Uterus (tissue), 4 donors: Measurements from ENCODE around the gene RPL19. TPM values are rescaled to one million over a fixed set of nuclear protein-coding genes. Genes with fewer than 3 reads are reported as not detected.
"Not testable (repeated sequence)": the region's sequence is repeated elsewhere in the genome, so short reads cannot be mapped to it uniquely, and the experiment has no call there.

ENCODE experiments used
- DNase-seq, 2 donors: peaks; one replicate each; pipeline ENCODE4 v3.0.0-alpha.2; 2019 to 2020
- H3K27ac ChIP-seq, 2 donors: fragments of 200-600 bp; sonication (generic); 1 replicate in 1 of 2; 2 replicates in 1 of 2; pipeline ENCODE4 v1.5.1; 2016 to 2018
- H3K27me3 ChIP-seq, 2 donors: fragments of 200-600 bp; sonication (generic); one replicate each; pipeline ENCODE4 v1.5.1; 2018 to 2019; ENCODE audit warnings: control low read depth in 1 of 2
- H3K36me3 ChIP-seq, 2 donors: fragments of 200-600 bp; sonication (generic); one replicate each; pipeline ENCODE4 v1.5.1; 2019; ENCODE audit warnings: control low read depth in 1 of 2
- H3K4me1 ChIP-seq, 2 donors: fragments of 200-600 bp; sonication (generic); one replicate each; pipeline ENCODE4 v1.5.1; 2018 to 2019; ENCODE audit warnings: control low read depth in 1 of 2
- H3K4me3 ChIP-seq, 2 donors: fragments of 200-600 bp; sonication (generic); 1 replicate in 1 of 2; 2 replicates in 1 of 2; pipeline ENCODE4 v1.5.1; 2018 to 2019; ENCODE audit warnings: mild to moderate bottlenecking in 1 of 2
- H3K9me3 ChIP-seq, 2 donors: fragments of 200-600 bp; sonication (generic); one replicate each; pipeline ENCODE4 v1.5.1; 2019; ENCODE audit warnings: control low read depth in 1 of 2
- POLR2A ChIP-seq, 2 donors: fragments of 450-650 bp; IDR thresholded peaks; one replicate each; pipeline ENCODE4 v1.6.1; 2016; ENCODE audit warnings: antibody characterized with exemption in 2 of 2, mild to moderate bottlenecking in 1 of 2, moderate library complexity in 1 of 2
- intact Hi-C: fragments of 100-400 bp; cut with DNase I; formaldehyde crosslinking; loops from one replicate; pipeline ENCODE4 v1.15.1; 2023; ENCODE audit warnings: low total_unique reads
- total RNA-seq, 4 donors: library from RNA; depleted of rRNA in 3 of 4; stranded (reverse); fragments of >200 nt in 3 of 4; gene quantifications; one replicate each; pipeline versions ENCODE4 v1.1.0 to v1.2.4, GENCODE V29; 2014 to 2023
- TF ChIP-seq, protein P1 (sequence below), 4 experiments: fragments of 200-600 bp in 2 of 4; fragments of 450-650 bp in 2 of 4; sonication (generic) in 2 of 4; IDR thresholded peaks; one replicate each; pipeline ENCODE4 v1.5.1; 2016 to 2019; ENCODE audit warnings: antibody characterized with exemption in 4 of 4, mild to moderate bottlenecking in 2 of 4, moderate library complexity in 1 of 4
- donor health status: DM: yes; HTN: yes; CAD: no.

RPL19 gene
- total RNA-seq, 4 donors from 2014 or later, result 1,469 to 5,936 (median 3,528) TPM

- Histone ChIP-seq H3K36me3 (no peaks in the 10 kb centered on the region), H3K4me3 (peak overlapping the region; percentile 24 to 31), H3K27ac (peak overlapping the region in 1 of 2 donors; percentile 23), H3K27me3 (no peaks in the 10 kb centered on the region), H3K9me3 (no peaks in the 10 kb centered on the region), H3K4me1 (no peaks in the 10 kb centered on the region)
- peak; percentile 85 to 91 for DNase-seq
- intact Hi-C loops, result no loop called here
- TF ChIP-seq POLR2A (IDR thresholded peaks at IDR 0.05), result no peak
- TF ChIP-seq, protein P1, sequence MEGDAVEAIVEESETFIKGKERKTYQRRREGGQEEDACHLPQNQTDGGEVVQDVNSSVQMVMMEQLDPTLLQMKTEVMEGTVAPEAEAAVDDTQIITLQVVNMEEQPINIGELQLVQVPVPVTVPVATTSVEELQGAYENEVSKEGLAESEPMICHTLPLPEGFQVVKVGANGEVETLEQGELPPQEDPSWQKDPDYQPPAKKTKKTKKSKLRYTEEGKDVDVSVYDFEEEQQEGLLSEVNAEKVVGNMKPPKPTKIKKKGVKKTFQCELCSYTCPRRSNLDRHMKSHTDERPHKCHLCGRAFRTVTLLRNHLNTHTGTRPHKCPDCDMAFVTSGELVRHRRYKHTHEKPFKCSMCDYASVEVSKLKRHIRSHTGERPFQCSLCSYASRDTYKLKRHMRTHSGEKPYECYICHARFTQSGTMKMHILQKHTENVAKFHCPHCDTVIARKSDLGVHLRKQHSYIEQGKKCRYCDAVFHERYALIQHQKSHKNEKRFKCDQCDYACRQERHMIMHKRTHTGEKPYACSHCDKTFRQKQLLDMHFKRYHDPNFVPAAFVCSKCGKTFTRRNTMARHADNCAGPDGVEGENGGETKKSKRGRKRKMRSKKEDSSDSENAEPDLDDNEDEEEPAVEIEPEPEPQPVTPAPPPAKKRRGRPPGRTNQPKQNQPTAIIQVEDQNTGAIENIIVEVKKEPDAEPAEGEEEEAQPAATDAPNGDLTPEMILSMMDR (IDR thresholded peaks at IDR 0.05), result peak; percentile 57 to 80 (median 70)
Measured at GRCh38 chr17:39164675-39165143, 35.4 kb upstream of the RPL19 start.

DNA sequence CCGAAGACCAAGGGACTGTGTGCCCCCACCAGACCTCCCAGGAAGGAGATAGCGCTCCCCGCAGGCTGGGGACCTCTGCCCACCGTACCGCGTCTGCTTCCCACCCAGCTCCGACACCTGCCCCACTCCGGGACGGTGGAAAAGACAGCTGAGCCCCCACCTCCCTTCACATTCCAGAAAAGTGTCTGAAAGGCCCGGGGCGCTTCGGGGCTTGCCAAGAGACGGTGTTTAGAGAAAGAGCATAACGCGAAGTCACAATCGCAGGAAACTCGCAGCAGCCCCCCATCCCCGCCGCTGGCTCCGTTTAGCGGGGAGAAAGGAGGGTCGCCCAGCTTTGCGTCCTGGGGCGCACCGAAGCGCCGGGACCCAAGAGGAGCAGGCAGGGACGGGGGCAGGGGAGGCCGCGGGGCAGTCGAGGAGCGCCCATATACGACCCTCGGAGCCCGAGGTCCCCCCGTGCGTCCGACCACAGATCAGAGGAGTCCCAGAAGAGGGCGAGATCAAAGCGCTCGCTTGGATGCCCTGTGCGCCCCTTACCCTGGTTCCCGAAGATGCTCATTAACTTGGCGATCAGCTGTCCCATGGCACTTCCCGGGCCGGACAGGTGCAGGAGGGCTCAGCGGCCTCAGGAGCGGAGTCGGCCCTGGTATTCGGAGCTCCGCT, 34.8 kb upstream of the RPL19 start:
- H3K9me3 ChIP-seq, result no peaks in the 10 kb centered on the region
- H3K4me3 ChIP-seq, result peak overlapping the region; percentile 24 to 31
- H3K27me3 ChIP-seq, result no peaks in the 10 kb centered on the region
- no peaks in the 10 kb centered on the region for H3K36me3 ChIP-seq
- no peaks in the 10 kb centered on the region for H3K4me1 ChIP-seq
- H3K27ac ChIP-seq, result peak overlapping the region in 1 of 2 donors; percentile 23
- intact Hi-C loops, result no loop called here
- TF ChIP-seq POLR2A (IDR thresholded peaks at IDR 0.05), result no peak
- TF ChIP-seq, protein P1 (IDR thresholded peaks at IDR 0.05), result no peak
- no peak for DNase-seq

- Histone ChIP-seq H3K27ac (peak within 1 kb of the TSS in 1 of 2 donors; percentile 23), H3K4me1 (no peaks in the 10 kb centered on the region), H3K27me3 (no peaks in the 10 kb centered on the region), H3K9me3 (no peaks in the 10 kb centered on the region), H3K4me3 (peak within 1 kb of the TSS; percentile 24 to 31), H3K36me3 (no peaks in the 10 kb centered on the region)
- no peak for DNase-seq
- TF ChIP-seq, protein P1 (IDR thresholded peaks at IDR 0.05), result no peak
- no peak for TF ChIP-seq POLR2A (IDR thresholded peaks at IDR 0.05)
- intact Hi-C loops, result no loop called here
Measured at GRCh38 chr17:39165841-39166349, 34.2 kb upstream of the RPL19 start, which contains the start of gene ARL5C. TSS of gene ARL5C (minus strand) at chr17:39166161. CDS start at chr17:39165760, 401 bp downstream.

- H3K9me3 ChIP-seq, result no peaks in the 10 kb centered on the region
- no peak for TF ChIP-seq POLR2A (IDR thresholded peaks at IDR 0.05)
- H3K4me1 ChIP-seq, result no peaks in the 10 kb centered on the region
- intact Hi-C loops, result no loop called here
- H3K27me3 ChIP-seq, result no peaks in the 10 kb centered on the region
- no peaks in the 10 kb centered on the region for H3K36me3 ChIP-seq
- no peak for DNase-seq
- no peak overlapping the region for H3K4me3 ChIP-seq
- H3K27ac ChIP-seq, result no peak overlapping the region
Measured at GRCh38 chr17:39166437-39167335, 33.4 kb upstream of the RPL19 start.

GRCh38 chr17:39167476-39167875, 32.6 kb upstream of the RPL19 start:
- intact Hi-C loops, result no loop called here
- no peak overlapping the region for H3K4me3 ChIP-seq
- no peaks in the 10 kb centered on the region for H3K27me3 ChIP-seq
- TF ChIP-seq, protein P1 (IDR thresholded peaks at IDR 0.05), result no peak
- no peak for TF ChIP-seq POLR2A (IDR thresholded peaks at IDR 0.05)
- no peaks in the 10 kb centered on the region for H3K36me3 ChIP-seq
- H3K9me3 ChIP-seq, result no peaks in the 10 kb centered on the region
- no peaks in the 10 kb centered on the region for H3K4me1 ChIP-seq
- no peak for DNase-seq
- H3K27ac ChIP-seq, result no peak overlapping the region

DNA sequence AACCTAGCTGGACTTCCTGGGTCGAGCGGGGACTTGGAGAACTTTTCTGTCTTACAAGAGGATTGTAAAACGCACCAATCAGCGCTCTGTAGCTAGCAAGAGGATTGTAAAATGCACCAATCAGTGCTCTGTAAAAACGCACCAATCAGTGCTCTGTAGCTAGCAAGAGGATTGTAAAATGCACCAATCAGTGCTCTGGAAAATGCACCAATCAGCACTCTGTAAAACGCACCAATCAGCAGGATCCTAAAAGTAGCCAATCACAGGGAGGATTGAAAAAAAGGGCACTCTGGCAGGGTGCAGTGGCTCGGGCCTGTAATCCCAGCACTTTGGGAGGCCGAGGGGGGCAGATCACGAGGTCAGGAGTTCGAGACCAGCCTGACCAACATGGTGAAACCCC, 31.6 kb upstream of the RPL19 start:
- H3K36me3 ChIP-seq, H3K9me3 ChIP-seq, intact Hi-C loops, DNase-seq, H3K4me1 ChIP-seq, H3K4me3 ChIP-seq, H3K27me3 ChIP-seq, H3K27ac ChIP-seq: not testable (repeated sequence)
